Stomach (tissue), 4 donors: Measurements from ENCODE around the gene PRR12.

ENCODE experiments used
- EP300 ChIP-seq: sonication (generic); formaldehyde crosslinking; IDR thresholded peaks from one replicate; pipeline ENCODE4 v1.6.1; 2017; ENCODE audit warnings: antibody characterized with exemption
- POLR2AphosphoS5 ChIP-seq, 3 donors: sonication (generic); formaldehyde crosslinking; IDR thresholded peaks; one replicate each; pipeline ENCODE4 v1.6.1; 2016; ENCODE audit warnings: antibody characterized with exemption in 3 of 3
- TF ChIP-seq, protein P1 (sequence below), 7 experiments: fragments of 450-650 bp in 4 of 7; fragments of 200-600 bp in 3 of 7; sonication (generic) in 3 of 7; IDR thresholded peaks; one replicate each; pipeline ENCODE4 v1.5.1; 2016 to 2019; ENCODE audit warnings: antibody characterized with exemption in 7 of 7, control low read depth in 2 of 7, mild to moderate bottlenecking in 1 of 7

DNA sequence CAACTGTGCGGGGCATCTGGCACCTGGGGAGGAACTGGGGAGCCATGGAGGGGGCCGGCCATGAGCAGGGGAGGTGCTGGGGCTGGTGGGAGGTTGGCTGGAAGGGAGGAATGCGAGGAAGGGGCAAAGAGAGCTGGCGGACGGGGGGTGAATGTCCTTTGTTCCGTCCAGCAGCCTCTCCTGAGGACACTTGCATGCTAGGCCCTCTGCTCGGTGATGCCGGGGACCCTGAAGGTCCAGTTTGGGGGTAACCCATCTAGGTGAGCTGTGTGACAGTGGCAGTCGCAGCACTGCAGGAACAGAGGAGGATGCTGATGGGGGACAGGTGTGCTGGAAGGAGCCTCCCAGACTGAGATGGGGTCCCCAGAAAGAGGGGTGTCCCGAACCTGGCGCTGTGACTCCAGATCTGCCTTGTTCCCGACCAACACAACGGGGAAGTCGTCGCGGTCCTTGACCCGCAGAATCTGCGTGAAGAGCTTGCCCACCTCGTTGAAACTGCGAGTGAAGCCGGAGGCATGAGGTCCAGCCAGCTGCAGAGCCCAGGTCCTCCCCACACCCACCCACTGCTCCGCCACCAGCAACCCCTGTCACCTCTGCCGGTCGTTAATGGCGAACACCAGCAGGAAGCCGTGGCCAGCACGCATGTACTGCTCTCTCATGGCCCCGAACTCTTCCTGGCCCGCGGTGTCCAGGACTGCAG, 45.4 kb downstream of the PRR12 start:
- TF ChIP-seq POLR2AphosphoS5 (IDR thresholded peaks at IDR 0.05) (no peak), EP300 (no peak)
- TF ChIP-seq, protein P1, sequence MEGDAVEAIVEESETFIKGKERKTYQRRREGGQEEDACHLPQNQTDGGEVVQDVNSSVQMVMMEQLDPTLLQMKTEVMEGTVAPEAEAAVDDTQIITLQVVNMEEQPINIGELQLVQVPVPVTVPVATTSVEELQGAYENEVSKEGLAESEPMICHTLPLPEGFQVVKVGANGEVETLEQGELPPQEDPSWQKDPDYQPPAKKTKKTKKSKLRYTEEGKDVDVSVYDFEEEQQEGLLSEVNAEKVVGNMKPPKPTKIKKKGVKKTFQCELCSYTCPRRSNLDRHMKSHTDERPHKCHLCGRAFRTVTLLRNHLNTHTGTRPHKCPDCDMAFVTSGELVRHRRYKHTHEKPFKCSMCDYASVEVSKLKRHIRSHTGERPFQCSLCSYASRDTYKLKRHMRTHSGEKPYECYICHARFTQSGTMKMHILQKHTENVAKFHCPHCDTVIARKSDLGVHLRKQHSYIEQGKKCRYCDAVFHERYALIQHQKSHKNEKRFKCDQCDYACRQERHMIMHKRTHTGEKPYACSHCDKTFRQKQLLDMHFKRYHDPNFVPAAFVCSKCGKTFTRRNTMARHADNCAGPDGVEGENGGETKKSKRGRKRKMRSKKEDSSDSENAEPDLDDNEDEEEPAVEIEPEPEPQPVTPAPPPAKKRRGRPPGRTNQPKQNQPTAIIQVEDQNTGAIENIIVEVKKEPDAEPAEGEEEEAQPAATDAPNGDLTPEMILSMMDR (IDR thresholded peaks at IDR 0.05): no peak
